GM21390 (cell line): ENCODE results near the gene TSBP1.
"Not testable (repeated sequence)": the region's sequence is repeated elsewhere in the genome, so short reads cannot be mapped to it uniquely, and the experiment has no call there.

Experiments
- ATAC-seq: cut with Tn5 transposase; IDR thresholded peaks from one replicate; pipeline ENCODE4 v1.9.1; 2021; ENCODE audit not compliant: unreplicated experiment

TSBP1 gene

GRCh38 chr6:32290886-32291450 lies 80.7 kb downstream of the TSBP1 start:
- no peak for ATAC-seq

- ATAC-seq, result no peak
Measured at GRCh38 chr6:32288426-32288825, 83.3 kb downstream of the TSBP1 start.

GRCh38 chr6:32273801-32274577 lies 97.7 kb downstream of the TSBP1 start:
- not testable (repeated sequence) for ATAC-seq

- no peak for ATAC-seq
Measured at GRCh38 chr6:32271429-32271828, 100.3 kb downstream of the TSBP1 start.

DNA sequence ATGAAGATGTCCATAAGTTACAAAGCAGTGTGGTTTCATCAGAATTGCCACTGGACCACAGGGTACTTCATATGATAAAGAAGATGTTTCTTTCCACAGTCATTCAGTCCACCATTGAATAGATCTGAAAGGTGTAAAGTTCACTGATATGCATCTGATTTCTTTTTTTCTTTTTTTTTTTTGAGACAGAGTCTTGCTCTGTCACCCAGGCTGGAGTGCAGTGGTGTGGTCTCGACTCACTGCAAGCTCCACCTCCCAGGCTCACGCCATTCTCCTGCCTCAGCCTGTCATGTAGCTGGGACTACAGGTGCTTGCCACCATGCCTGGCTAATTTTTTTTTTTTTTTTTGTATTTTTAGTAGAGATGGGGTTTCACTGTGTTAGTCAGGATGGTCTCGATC lies 103.2 kb downstream of the TSBP1 start:
- not testable (repeated sequence) for ATAC-seq

GRCh38 chr6:32267035-32267434 lies 104.7 kb downstream of the TSBP1 start:
- ATAC-seq, result no peak

DNA sequence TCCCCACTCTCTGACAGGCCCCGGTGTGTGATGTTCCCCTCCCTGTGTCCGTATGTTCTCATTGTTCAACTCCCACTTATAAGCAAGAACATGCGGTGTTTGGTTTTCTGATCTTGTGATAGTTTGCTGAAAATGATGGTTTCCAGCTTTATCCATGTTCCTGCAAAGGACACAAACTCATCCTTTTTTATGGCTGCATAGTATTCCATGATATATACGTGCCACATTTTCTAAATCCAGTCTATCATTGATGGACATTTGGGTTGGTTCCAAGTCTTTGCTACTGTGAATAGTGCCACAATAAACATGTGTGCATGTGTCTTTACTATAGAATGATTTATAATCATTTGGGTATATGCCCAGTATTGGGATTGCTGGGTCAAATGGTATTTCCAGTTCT lies 114.4 kb downstream of the TSBP1 start:
- ATAC-seq, result not testable (repeated sequence)

GRCh38 chr6:32255199-32256153 lies 116.2 kb downstream of the TSBP1 start:
- ATAC-seq, result peak; percentile 53

- no peak for ATAC-seq
Measured at GRCh38 chr6:32254761-32255198, 116.9 kb downstream of the TSBP1 start.

DNA sequence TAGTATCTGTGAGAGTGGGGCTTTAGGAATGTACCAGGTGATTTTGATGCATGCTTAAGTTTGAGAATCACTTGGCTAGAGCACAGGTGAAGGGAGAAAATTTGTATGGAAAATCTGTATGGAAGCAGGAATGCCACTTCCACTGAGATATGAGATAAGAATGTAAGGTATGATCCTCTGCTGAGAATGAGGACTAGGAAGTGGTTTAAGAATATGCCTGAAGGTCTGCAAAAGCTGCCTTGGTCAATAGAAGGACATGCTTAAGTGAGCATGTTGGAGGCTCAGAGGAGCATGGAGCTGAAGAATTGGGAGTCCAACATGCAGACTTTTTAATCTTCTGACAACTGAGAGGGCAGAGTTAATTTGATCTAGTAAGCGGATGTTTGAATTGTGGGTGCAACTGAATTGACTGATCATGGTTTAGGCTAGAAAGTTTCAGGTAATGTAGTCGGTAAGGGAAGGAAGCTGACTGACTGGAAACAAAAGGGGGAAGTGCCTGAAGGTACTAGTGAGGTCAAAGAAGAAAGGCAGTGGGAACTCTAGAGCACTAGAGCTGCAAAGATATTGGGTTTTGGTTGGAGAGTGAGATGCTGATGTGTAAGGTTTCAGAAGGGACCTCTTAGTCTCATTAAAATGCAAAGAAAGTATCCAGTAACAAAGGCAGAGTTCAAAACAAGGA lies 119.2 kb downstream of the TSBP1 start:
- ATAC-seq, result no peak

DNA sequence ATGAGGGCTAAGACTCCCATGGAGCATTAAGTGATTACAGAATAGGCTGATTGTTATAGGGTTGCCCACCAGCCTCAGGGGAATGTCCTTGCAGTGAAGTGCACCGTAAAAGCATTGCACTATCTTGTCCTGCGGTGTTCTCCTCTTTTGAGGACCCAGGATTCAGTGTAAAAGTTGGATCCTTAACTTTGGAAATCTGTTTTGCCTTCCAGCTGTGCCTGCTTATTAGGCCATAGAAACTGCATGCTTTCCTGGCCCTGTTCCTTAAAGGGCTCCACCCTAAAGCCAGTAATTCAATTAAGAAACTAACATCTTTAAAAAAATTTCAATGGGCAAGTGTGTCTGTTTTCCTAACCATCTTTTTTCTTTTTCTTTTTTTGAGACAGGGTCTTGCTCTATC lies 122.4 kb downstream of the TSBP1 start:
- ATAC-seq, result no peak

GRCh38 chr6:32247401-32247800 lies 124.3 kb downstream of the TSBP1 start:
- no peak for ATAC-seq

DNA sequence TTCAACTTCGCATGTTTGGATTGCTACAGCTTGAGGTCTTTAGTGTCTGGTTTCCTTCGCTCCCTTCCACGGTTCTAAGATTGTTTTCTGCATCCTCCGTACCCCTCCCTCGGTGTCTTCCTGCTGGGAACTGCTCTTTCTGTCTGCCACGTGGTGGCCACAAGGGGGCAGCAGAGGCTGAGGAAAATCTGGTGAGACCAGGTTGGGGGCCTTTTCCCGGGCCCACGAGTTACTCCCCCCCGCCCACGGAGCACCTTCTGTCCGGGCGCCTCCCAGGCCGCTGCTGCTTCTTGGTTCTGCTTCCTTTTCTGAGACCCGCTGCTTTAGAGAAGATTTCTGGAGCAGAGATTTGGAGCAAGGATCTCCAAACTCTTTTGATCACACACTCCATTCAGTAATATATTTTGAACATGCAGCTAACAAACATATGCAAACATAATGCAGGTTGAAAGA lies 126.7 kb downstream of the TSBP1 start:
- ATAC-seq, result no peak

DNA sequence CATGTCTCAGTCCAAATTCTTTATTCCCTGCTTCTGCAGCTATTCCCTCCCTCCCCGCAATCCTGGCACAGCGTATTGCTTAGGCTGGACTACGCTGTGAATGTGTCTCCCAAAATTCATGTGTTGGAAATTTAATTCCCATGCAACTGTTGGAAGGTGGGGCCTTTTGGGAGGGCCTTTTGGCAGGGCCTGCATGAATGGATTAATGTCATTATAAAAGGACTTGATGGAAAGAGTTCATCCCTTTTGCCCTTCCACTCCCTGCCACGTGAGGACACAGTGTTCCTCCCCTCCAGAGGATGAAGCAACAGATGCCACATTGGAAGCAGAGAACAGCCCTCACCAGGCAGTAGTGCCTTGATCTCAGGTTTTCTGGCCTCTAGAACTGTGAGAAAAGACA lies 127.4 kb downstream of the TSBP1 start:
- ATAC-seq, result no peak
